HUDEP-2 (cell line): ENCODE measurements around the gene CLPTM1L.
"Not testable (repeated sequence)": the region's sequence is repeated elsewhere in the genome, so short reads cannot be mapped to it uniquely, and the experiment has no call there.

Source experiments
- DNase-seq, 76 experiments: peaks; one replicate each; lab custom pipeline; 2025; ENCODE audit not compliant: unreplicated experiment in 76 of 76; lab: John Stamatoyannopoulos, UW

The CLPTM1L gene

DNA sequence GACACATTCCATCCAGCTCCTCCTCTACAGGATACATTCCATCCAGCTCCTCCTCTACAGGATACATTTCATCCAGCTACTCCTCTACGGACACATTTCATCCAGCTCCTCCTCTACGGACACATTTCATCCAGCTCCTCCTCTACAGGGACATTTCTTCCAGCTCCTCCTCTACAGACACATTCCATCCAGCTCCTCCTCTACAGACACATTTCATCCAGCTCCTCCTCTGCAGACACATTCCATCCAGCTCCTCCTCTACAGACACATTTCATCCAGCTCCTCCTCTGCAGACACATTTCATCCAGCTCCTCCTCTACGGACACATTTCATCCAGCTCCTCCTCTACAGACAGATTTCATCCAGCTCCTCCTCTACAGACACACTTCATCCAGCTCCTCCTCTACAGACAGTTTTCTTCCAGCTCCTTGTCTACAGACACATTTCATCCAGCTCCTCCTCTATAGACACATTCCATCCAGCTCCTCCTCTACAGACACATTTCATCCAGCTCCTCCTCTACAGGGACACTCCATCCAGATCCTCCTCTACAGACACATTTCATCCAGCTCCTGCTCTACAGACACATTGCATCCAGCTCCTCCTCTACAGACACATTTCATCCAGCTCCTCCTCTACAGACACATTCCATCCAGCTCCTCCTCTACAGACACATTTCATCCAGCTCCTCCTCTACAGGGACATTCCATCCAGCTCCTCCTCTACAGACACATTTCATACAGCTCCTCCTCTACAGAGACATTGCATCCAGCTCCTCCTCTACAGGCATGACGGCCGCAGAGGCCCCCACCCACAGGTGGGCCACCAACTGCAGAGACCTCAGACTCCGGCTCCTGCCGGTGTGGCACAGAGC, 16.4 kb downstream of the CLPTM1L start:
- not testable (repeated sequence) for DNase-seq

DNA sequence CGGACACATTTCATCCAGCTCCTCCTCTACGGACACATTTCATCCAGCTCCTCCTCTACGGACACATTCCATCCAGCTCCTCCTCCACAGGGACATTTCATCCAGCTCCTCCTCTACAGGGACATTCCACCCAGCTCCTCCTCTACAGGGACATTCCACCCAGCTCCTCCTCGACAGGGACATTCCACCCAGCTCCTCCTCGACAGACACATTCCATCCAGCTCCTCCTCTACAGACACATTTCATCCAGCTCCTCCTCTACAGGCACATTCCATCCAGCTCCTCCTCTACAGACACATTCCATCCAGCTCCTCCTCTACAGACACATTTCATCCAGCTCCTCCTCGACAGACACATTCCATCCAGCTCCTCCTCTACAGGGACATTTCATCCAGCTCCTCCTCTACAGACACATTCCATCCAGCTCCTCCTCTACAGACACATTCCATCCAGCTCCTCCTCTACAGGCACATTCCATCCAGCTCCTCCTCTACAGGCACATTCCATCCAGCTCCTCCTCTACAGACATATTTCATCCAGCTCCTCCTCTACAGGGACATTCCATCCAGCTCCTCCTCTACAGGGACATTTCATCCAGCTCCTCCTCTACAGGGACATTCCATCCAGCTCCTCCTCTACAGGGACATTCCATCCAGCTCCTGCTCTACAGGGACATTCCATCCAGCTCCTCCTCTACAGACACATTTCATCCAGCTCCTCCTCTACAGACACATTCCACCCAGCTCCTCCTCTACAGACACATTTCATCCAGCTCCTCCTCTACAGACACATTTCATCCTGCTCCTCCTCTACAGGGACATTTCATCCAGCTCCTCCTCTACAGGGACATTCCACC, 17.8 kb downstream of the CLPTM1L start:
- DNase-seq: not testable (repeated sequence)

DNA sequence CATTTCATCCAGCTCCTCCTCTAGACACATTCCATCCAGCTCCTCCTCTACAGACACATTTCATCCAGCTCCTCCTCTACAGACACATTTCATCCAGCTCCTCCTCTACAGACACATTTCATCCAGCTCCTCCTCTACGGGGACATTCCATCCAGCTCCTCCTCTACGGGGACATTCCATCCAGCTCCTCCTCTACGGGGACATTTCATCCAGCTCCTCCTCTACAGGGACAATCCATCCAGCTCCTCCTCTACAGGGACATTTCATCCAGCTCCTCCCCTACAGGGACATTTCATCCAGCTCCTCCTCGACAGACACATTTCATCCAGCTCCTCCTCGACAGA, 18.4 kb downstream of the CLPTM1L start:
- not testable (repeated sequence) for DNase-seq

DNA sequence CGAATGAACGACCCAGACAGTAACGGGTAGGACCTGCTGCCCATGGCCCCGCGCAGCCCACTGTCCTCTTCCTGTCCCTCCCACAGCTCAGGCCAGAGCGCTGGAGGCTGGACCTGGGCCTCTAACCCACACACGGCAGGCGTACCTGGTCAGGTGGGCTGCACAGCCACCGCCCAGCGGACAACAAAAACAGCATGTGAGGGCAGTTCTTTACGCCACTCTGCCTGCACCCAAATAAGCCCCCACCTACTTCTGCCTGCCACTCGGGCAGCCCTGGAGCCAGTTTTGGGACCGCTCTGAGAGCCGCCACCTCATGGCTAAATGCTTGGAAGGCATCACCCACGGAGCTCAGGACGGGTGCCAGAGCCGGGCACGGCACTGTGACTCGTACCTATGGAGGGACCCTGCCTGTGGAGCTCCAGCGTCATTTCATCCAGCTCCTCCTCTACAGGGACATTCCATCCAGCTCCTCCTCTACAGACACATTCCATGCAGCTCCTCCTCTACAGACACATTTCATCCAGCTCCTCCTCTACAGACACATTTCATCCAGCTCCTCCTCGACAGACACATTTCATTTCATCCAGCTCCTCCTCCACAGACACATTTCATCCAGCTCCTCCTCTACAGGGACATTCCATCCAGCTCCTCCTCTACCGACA, 18.9 kb downstream of the CLPTM1L start:
- DNase-seq: no peak

DNA sequence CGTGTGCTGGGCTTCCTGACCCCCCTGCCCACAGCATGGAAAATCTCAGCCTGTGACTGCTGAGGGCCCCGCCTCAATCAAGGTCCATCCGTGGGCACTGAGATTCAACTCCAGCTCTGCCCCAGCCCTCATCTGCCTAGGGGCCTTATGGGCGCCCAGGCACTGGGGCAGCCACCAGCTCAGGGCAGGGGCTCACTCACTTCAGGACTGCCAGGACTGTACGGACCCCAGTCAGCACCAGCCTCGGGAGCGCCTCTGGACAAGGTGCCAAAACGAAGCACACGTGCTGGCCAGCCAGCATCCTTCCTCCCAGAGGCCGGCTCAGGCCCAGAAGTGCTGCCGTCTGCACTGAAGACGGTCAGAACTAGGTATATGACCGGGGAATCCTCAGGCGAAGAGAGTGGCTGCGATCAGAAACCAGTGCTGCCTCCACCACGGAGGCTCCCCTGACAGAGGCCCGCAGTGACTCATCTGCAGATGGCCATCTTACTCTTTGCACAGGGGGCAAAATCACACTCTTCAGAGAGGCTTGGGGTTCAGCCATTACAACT, 19.6 kb downstream of the CLPTM1L start:
- no peak for DNase-seq

DNA sequence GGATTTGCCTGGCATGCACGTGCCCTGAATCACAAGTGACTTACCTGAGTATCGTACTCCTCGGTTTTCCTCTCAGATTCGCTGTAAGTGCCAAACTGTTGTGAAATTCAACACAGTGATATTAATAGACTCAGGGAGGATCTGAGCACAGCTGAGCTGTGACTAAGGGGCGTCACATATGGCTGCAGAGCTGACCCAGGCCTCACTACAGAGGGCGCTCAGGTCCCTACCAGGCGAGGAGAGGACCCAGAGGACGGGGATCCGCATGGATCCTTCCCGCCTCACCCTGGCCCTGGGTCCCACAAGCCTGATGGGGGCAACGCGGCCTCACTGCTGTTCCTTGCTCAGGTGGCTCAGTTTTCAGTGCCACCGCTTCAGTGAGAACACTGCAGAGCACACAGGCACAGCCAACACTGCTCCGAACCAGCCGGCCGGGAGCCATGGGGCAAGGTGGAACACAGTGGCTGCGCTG, 20.1 kb downstream of the CLPTM1L start:
- DNase-seq: no peak

DNA sequence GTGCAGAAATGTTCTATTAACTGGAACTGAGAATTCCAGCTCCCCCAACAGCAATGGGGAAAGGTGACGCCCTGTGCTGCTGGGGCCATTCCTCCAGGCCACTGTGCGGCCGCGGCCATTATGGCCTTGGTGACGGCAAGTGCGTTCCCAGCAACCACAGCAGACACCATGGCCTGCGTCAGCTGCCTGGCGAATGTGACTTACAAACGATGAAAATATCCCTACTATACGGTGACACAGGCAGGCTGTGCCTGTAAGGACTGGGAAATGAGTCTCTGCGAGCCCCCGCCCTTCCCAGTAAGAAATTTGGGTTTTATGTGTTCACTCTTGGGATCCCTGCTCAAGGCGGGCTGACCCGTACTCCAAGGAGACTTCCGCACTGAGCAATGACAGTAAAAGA, 20.6 kb downstream of the CLPTM1L start:
- no peak for DNase-seq

DNA sequence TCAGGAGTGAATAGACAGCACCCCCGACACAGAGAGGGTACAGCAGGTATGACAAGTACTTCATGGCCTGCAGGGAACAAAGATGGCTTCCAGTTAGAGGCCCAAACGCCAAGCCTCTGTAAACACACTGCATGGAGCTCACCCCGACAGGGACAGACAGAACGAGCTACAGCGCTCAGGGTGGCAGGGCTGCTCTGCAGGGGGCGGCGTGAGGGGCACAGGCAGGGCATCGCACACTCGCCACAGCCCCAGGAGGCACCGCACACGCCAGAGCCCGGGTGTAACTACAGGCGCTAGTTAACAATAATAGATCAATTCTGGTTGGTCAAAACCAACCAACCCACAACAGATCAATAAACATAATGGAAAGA, 21.1 kb downstream of the CLPTM1L start:
- DNase-seq: no peak

DNA sequence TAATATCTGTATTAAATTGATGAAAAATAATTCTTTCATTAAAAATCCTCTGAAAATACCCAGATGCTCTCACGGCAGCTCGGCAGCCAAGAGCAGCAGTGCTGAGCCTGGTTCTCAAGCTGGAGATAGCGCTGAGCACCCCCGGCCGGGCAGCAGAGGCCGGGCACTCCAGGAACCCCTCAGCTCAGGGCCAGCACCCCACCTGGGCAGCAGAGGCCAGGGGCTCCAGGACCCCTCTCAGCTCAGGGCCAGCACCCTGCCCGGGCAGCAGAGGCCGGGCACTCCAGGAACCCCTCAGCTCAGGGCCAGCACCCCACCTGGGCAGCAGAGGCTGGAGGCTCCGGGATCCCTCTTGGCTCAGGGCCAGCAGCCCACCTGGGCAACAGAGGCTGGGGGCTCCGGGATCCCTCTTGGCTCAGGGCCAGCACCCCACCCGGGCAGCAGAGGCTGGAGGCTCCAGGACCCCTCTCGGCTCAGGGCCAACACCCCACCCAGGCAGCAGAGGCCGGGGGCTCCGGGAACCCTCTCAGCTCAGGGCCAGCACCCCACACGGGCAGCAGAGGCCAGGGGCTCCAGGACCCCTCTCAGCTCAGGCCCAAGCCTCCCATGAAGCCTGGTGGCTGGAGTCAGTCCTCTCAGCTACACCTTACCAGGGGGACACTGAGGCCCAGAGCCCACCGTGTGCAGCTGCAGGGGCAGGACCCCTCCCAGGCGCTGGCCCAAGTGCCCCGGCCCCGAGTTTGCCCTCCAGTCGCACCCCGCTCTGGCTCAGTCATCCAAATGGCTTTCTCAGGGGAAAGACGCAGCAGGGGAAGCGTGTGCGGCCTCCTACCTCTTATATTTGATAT, 21.7 kb downstream of the CLPTM1L start:
- no peak for DNase-seq

DNA sequence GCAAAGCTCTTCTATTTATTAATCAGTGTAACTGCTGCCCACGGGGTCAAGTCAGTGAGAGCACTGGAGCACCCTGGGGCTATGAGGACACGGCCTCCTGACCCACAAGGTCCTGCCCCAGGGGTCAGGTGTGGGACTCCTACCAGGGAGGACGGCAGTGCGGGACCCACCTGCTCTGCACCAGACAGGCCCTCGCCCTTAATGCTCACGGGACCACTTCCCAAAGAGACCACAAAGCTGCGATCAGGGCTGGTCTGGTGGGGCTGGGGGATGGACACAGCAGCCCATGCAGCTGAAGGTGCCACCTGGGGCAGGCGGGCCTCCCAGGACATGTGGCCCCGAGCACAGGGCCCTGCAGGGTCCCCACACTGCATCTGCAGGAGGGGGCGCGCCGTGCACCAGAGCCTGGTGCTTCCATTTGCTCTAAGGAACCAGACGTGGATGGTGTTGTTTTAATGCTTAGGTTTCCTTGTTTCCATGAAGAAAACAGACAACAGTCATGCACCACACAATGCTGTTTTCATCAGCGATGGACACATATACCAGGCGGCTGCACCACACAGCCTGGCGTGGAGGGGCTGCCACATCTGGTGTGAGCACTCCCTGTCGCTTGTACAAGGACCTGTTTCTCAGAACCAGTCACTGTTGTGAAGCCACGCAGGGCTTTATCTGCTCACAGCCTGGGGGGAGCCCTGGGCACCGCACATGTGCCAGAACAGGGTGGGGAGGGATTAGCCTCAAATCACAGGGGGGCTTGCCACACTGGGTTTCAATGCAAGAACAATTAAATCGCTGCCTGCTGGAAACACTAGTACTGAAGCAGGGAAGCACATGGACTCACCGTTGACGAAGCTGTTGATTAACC, 22.6 kb downstream of the CLPTM1L start:
- DNase-seq: no peak

DNA sequence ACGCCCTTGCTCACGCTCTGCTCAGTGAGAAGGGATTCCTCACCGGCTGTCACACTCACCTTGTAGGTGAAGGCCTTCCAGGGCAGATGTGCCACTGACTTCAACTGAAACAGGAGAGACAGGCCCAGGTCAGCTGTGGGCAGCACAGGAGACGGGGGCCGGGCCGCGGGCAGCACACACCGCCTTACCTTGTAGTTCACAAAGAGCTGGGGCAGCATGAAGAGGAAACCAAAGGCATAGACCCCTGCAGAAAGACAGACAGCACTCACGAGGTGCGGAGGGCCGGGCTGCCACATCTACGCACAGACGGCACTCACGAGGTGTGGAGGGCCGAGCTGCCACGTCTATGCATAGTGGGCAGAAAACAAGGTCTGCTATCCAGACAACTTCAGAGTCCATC, 23.3 kb downstream of the CLPTM1L start:
- DNase-seq: no peak

DNA sequence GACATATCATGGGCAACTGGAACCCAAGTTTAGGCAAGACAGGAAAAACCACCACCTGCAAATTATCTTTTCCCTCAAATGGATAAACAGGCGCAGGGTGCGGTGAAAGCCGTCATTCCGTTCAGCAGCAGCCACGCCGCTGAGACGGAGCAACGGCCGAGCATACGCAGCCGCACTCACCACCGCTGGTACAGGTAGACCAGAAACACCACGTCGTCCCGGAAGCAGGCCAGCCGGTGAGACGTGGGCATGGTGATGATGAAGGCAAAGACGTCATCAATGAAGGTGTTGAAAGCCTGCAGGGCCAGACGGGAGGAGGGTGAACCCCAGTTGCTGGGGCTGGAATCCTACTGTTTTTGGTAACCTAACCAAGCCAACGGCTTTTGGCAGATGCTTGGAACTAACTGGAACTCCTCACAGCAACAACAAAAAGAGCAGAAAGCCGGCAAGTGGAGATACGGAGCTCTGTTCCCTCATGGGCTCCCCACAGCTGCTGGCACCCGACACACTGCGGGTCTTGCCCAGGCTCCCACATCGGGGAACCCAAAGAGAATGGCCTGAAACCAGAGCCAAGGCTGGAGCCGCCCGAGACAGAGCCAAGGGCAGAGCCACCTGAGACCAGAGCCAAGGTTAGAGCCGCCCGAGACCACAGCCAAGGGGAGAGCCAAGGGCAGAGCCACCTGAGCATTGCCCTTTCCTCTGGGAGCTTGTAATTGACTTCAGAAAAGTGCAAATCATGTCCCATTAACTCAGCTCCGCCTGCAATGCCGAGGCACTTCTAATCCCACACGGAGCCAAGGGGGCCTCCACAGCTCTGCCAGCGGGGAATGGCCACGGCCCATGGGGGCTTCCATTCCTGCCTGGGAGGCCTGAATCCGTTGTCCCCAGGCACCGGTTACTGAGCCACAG, 24.2 kb downstream of the CLPTM1L start:
- DNase-seq: no peak

DNA sequence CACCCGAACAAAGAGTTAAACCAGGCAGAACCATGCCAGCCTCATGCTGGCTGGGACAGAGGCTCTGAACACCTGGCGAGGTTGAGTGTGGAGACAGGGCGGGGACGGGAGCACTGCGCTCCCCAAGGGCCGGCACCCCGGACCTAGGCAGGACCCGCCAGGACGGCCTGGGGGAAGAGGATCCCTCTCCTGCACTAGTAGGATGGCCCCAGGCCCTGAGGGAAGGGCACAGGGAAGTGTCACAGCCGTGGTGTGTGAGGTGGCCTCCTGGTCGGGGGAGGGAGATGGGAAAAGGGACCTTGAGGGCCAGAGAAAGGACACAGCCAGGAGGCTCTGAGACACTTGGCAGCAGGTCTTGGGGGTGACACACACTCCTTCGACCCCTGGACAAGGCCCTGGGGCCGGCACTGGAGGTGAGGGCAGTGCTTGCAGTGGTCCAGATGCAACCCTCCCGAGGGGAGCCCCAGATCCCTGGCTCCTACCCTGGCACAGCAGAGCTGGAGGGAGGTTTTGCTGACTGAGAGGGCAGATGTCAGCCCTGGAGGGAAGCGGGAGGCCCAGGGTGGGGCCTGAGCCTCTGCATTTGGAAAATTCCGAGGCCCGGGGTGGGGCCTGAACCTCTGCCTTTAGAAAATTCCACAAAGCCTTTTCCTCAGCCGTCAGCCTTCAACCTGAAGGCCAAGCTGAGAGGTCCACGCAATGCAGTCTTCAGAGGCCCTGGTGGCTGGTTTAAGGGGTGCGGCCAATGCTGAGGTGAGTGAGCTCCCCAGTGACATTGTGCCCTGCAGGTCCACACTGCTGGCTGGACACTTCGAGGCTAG, 25.3 kb downstream of the CLPTM1L start:
- no peak for DNase-seq

DNA sequence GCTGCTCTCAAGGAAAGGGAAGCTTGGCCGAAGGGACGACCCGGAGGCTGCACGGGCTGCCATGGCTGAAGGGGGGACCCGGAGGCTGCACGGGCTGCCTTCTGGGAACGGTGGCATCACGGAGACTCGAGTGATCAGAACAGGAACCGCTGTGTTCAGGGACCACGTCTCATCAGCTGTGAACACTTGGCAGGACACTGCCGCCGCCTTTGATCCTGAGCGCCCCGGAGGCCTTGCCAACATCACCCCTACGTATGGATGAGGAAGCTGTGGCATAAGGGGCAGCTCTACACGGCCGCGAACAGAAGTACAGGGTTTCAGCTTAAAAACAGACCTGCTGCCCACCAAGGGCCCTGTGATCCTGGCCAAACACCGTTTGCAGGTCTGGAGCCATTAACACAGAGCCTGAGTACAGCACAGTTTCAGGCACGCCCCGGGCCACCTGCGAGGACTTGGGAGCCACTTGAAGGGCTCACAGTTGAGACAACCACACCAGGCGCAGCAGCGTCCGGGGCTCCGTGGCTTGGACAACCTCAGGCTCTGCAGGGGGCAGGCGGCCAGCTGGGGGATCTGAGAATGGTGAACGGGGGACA, 26.1 kb downstream of the CLPTM1L start:
- DNase-seq: no peak

DNA sequence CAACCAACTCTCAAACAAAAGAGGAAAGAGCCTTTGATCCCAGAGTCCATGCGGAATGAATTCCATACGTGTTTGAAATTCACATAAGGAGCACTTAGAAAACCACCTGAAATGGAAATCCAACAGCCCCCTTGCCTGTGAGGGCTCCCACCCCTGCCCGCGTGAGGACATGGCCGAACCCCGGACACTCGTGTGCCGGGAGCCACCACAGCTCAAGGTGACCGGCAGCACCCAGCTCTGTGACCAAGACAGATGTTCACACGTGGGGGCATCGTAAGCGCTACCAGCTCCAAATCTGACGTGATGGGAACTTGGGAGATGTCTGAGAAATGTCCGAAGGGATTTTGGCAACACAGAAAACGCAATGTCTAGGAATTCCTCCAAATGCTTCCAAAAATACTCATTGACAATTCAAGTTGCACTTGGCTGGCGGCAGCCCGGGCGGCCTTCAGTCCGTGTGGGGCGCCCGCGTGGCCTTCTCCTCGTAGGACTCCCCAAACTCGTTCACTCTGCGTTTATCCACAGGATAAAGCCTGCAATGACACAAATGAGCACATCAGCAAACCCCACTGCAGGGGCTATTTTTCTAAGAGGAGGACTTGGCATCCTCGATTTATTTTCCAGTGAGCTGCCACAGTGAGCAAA, 26.9 kb downstream of the CLPTM1L start:
- DNase-seq: no peak

DNA sequence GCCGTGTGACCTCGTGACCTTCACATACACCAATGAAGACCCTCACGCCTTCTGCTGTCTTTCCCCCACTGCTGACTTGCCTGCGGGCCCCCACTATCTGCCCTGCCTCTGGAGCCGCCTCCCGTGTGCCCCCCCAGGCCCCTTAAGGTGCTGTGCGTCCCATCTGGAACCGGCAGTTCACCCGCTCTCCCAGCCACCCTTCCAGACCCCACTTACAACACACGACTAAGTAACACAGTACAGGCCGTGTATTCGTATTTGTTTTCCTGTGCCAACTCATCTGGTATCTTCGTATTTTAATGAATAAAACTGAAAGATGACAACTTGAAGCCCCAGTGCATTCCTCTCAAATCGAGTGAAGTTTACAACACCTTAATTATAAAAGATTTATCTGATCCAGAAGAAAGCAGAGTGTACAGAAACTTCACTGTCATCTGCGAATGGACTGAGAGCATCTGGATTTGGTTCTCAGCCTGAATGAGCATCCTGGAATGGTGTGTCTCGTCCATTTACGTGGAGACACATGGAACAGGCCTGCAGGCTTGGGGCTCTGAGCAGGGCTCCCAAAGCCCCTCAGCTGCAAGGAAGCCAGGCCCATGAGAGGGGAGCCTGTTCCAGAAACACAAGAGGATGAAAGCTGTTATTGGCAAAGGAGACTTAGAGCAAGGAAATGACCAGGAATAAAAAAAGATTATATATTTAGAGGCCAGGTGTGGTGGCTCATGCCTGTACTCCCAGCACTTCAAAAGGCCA, 28.1 kb downstream of the CLPTM1L start:
- no peak for DNase-seq
